C4-2B (cell line): ENCODE results near the gene CREG2.

Experiments
- H3K27ac ChIP-seq: fragments of 450-650 bp; 2 replicates; pipeline ENCODE4 v1.5.1; 2017
- ZFX ChIP-seq: fragments of 450-650 bp; IDR thresholded peaks from 2 replicates; pipeline ENCODE4 v1.6.1; 2017
- TF ChIP-seq, protein P1 (sequence below): fragments of 450-650 bp; conservative IDR thresholded peaks from 2 replicates; pipeline ENCODE4 v1.5.1; 2017; ENCODE audit warnings: mild to moderate bottlenecking

CREG2 gene

DNA sequence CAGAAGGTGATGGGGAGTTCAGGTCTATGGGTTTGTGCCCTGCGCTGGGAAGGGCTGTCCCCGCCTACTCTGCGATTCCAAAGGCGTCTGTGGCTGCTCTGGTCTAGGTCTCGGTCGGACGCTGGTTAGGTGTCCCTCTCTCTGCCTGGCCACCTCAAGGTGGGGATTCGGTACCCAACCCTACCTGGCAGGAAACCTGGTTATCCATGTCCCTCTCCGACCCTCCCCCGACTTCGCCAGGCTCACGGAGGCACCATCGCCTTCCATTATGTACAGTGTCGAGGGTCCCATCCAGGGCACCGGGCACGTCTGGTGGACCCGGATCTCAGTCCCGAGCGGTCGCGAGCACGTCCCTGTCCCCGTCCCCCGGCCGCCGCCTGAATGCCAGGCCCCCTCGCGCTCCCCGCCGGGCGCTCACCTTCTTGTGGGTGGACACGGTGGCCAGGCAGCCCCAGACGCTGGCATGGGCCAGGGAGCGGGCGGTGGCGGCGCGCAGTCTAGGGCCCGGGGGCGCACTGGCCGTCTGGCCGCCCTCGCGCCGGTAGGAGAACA, 628 bp downstream of the CREG2 start:
- no peak overlapping the region for H3K27ac ChIP-seq
- no peak for TF ChIP-seq ZFX
- TF ChIP-seq, protein P1, sequence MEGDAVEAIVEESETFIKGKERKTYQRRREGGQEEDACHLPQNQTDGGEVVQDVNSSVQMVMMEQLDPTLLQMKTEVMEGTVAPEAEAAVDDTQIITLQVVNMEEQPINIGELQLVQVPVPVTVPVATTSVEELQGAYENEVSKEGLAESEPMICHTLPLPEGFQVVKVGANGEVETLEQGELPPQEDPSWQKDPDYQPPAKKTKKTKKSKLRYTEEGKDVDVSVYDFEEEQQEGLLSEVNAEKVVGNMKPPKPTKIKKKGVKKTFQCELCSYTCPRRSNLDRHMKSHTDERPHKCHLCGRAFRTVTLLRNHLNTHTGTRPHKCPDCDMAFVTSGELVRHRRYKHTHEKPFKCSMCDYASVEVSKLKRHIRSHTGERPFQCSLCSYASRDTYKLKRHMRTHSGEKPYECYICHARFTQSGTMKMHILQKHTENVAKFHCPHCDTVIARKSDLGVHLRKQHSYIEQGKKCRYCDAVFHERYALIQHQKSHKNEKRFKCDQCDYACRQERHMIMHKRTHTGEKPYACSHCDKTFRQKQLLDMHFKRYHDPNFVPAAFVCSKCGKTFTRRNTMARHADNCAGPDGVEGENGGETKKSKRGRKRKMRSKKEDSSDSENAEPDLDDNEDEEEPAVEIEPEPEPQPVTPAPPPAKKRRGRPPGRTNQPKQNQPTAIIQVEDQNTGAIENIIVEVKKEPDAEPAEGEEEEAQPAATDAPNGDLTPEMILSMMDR: no peak

DNA sequence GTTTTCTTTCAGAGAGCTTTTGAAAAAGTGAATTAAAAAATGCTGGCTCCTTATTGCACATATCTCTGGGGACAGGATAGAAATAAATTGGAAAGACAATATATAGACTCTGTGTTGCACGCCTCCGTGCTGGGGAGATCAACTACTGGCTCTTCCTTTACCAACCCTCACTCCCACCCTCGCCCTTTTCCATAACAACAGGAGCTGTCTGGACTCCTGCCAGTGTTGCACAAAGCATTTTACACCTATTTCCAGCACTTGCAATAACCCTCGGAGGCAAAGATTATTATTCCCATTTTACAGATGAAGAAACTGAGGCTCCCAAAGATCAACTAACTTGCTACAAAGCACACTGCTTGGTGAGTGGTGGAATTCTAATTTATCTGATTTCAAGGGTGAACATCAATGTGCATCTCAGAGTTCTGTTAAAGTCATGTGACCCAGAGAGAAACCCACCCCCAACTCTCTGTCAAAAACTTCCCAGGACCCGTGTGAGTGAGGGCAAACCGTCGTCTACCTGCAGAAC, 4.2 kb downstream of the CREG2 start:
- TF ChIP-seq, protein P1: no peak
- TF ChIP-seq ZFX: no peak

DNA sequence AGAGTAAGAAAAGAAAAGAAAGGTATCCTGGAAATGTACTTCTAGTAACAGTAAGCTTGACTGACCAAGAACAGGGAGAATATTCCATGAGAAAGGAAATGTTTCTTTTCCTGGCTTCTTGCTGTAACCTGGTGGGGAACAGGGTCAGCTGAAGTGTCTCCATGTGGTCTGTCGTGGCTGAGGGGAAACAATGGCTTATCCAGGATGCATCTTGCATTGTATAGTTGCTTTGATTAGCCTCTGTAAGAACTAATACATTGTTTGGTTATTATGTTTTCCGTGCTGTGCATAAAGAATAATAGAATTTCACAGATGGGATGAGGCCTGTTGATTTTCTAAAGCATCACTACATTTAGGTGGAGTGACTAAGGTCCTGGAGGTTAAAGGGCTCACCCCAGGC, 4.9 kb downstream of the CREG2 start:
- no peak for TF ChIP-seq ZFX
- TF ChIP-seq, protein P1: no peak

More for the DNA sequence above, 4.2 kb downstream of the CREG2 start:
- no peak overlapping the region for H3K27ac ChIP-seq

DNA sequence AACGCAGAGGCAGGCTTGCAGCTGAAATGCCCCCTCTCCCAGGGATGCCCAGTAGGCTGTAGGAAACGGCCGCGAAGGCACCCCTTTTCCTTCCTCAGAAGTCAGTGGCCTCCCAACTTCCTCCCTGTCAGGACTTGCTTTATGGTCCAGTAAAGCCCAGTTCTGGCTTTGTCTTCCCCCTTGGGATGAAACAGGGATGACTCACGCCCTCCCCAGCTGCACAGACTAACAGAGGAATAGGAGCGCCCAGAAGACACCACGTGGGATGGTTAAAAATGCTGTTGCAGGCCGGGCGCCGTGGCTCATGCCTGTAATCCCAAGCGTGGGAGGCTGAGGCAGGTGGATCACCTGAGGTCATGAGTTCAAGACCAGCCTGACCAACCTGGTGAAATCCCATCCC, 6.9 kb downstream of the CREG2 start:
- TF ChIP-seq, protein P1: no peak
- TF ChIP-seq ZFX: no peak
- H3K27ac ChIP-seq: no peak overlapping the region

More for the DNA sequence above, 4.9 kb downstream of the CREG2 start:
- H3K27ac ChIP-seq: no peak overlapping the region

DNA sequence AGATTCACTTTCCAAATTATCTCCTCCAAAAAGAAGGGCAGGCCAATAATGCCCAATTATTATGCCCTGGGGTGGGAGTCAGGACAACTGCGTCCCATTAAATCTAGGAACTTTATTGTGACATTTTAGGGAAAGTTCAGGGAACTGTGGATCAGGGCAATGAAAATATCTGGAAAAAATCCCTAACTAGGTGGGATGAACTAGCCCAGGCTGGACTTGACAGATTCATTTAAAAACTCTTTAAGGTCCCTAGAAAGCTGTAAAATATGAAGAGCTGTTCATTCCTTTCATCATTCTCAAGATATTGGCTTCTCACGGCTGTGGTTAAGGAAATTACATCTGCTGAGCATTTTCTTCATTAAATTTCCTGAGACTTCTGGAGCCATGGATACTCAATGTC, 8.2 kb downstream of the CREG2 start:
- H3K27ac ChIP-seq: no peak overlapping the region
- TF ChIP-seq ZFX: no peak
- TF ChIP-seq, protein P1: no peak

DNA sequence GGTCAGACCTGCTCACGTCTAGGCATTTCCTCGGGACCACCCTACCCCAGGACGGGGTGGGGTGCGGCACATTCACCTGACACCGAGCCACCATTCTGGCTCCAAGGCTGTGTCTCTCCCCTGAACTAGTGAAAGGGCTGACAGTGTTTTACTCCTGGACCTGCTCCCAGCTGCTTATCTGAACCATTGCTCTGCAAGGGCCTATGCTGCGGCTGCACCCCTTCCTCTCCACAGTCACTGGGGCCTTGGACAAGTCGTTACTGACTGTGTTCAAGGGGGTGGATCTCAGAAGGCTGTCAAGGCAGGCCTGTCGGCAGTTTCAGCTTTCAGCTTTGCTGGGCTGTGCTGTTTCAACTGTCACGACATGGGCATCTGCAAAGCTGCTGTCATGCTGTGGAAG, 11.7 kb downstream of the CREG2 start:
- no peak overlapping the region for H3K27ac ChIP-seq

DNA sequence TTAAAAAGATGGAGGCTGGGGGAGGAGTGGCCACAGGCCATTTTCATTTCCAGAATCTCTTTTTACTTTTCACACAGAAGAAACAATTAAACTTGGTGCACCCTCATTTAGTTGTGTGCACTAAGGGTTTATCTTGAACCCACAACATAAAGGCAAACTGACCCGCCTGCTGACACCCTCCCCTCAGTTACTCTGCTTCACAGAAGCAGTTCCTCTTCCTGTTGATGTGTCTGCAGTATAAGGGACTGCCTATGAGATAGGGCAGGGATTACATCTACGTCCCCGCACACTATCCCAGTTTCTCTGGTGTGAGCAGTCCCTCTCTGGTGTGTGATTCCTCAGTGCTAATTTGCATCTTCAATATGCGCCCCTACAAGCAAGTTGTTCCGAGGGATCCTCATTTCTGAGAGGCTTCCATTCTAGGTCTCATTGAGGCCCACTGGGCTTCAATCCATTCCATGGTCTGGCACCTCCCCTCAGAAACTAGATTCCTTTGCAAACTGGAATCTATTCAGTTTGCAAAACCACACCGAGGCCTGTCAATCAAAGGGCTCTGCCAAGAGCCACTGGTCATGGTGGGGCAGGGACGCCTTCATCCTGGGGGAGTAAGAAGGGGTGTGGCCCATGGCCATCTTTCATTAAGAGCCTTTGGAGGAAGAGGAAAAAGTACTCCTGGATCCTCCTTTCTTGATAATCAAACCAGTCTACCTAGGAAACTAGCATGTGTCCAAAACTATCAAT, 12.3 kb downstream of the CREG2 start:
- no peak overlapping the region for H3K27ac ChIP-seq
- TF ChIP-seq ZFX: no peak
- TF ChIP-seq, protein P1: no peak

More for the DNA sequence above, 11.7 kb downstream of the CREG2 start:
- no peak for TF ChIP-seq ZFX
- TF ChIP-seq, protein P1: no peak
